Adrenal gland (tissue), 5 donors: ENCODE data around the gene PCDHGA6.

Experiments
- POLR2A ChIP-seq, 2 donors: fragments of 450-650 bp; IDR thresholded peaks; one replicate each; pipeline ENCODE4 v1.6.1; 2017; ENCODE audit warnings: antibody characterized with exemption in 2 of 2, mild to moderate bottlenecking in 2 of 2, moderate library complexity in 1 of 2
- TF ChIP-seq, protein P1 (sequence below), 6 experiments: fragments of 450-650 bp in 4 of 6; fragments of 200-600 bp in 2 of 6; sonication (generic) in 1 of 6; IDR thresholded peaks; 1 replicate in 5 of 6; 2 replicates in 1 of 6; pipeline versions ENCODE4 v1.5.1 to v1.8.0; 2016 to 2021; ENCODE audit warnings: antibody characterized with exemption in 6 of 6, mild to moderate bottlenecking in 2 of 6, moderate library complexity in 1 of 6
- donor health status: DM: no; HTN: no; CAD: no.

DNA sequence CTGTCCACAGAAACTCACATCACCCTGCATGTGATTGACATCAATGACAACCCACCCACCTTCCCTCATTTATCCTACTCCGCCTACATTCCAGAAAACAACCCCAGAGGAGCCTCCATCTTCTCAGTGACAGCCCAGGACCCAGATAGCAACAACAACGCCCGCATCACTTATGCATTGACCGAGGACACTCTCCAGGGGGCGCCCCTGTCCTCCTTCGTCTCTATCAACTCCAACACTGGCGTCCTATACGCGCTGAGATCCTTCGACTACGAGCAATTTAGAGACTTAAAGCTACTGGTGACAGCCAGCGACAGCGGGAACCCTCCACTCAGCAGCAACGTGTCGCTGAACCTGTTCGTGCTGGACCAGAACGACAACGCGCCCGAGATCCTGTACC is 28.4 kb upstream of the PCDHGA6 start:
- TF ChIP-seq, protein P1, sequence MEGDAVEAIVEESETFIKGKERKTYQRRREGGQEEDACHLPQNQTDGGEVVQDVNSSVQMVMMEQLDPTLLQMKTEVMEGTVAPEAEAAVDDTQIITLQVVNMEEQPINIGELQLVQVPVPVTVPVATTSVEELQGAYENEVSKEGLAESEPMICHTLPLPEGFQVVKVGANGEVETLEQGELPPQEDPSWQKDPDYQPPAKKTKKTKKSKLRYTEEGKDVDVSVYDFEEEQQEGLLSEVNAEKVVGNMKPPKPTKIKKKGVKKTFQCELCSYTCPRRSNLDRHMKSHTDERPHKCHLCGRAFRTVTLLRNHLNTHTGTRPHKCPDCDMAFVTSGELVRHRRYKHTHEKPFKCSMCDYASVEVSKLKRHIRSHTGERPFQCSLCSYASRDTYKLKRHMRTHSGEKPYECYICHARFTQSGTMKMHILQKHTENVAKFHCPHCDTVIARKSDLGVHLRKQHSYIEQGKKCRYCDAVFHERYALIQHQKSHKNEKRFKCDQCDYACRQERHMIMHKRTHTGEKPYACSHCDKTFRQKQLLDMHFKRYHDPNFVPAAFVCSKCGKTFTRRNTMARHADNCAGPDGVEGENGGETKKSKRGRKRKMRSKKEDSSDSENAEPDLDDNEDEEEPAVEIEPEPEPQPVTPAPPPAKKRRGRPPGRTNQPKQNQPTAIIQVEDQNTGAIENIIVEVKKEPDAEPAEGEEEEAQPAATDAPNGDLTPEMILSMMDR (IDR thresholded peaks at IDR 0.05) = no peak
- TF ChIP-seq POLR2A (IDR thresholded peaks at IDR 0.05) = no peak
